Kidney epithelial cell (primary cell): ENCODE measurements around the gene PARG. TPM values are rescaled to one million over a fixed set of nuclear protein-coding genes. Genes with fewer than 3 reads are reported as not detected.
"Not testable (repeated sequence)": the region's sequence is repeated elsewhere in the genome, so short reads cannot be mapped to it uniquely, and the experiment has no call there.

Experiments
- DNase-seq: peaks from one replicate; pipeline ENCODE4 v3.0.0-alpha.2; 2010; ENCODE audit warnings: low read depth
- H3K27me3 ChIP-seq: 2 replicates; pipeline ENCODE4 v1.6.0; 2011; ENCODE audit warnings: low read length; ENCODE audit not compliant: control insufficient read depth, insufficient read depth
- H3K36me3 ChIP-seq: 2 replicates; pipeline ENCODE4 v1.5.1; 2011; ENCODE audit warnings: low read length; ENCODE audit not compliant: control insufficient read depth, insufficient read depth
- H3K4me3 ChIP-seq: 2 replicates; pipeline ENCODE4 v1.5.1; 2011; ENCODE audit warnings: low read depth, mild to moderate bottlenecking, control low read depth, low read length
- CTCF ChIP-seq: IDR thresholded peaks from 2 replicates; pipeline ENCODE4 v1.5.1; 2011; ENCODE audit warnings: mild to moderate bottlenecking, moderate library complexity, low read length, control low read depth, inconsistent platforms; ENCODE audit not compliant: insufficient read depth, poor library complexity, severe bottlenecking
- total RNA-seq: library from RNA; depleted of rRNA; stranded (reverse); fragments of >200 nt; gene quantifications from 2 replicates; pipeline ENCODE4 v1.2.3, GENCODE V29; 2015

PARG gene
- total RNA-seq, 1 donor from 2014 or later: 28.9 TPM

- Histone ChIP-seq H3K36me3 (no peaks in the 10 kb centered on the region), H3K27me3 (peaks cover 9% of the 10 kb centered on the region), H3K4me3 (no peak overlapping the region)
- DNase-seq: no peak
- TF ChIP-seq CTCF: no peak
Observed at GRCh38 chr10:49775014-49775413, 166.8 kb downstream of the PARG start.

GRCh38 chr10:49772944-49773343, 168.9 kb downstream of the PARG start:
- H3K4me3 ChIP-seq, DNase-seq, H3K36me3 ChIP-seq: not testable (repeated sequence)
- H3K27me3 ChIP-seq: peaks cover 26% of the 10 kb centered on the region

GRCh38 chr10:49771046-49771445, 170.8 kb downstream of the PARG start:
- peaks cover 29% of the 10 kb centered on the region for H3K27me3 ChIP-seq
- not testable (repeated sequence) for H3K36me3 ChIP-seq, H3K4me3 ChIP-seq, DNase-seq

- H3K4me3 ChIP-seq: no peak overlapping the region
- peaks cover 29% of the 10 kb centered on the region for H3K27me3 ChIP-seq
- no peak for TF ChIP-seq CTCF
- DNase-seq: no peak
- no peaks in the 10 kb centered on the region for H3K36me3 ChIP-seq
Observed at GRCh38 chr10:49769692-49770091, 172.1 kb downstream of the PARG start.

- peaks cover 29% of the 10 kb centered on the region for H3K27me3 ChIP-seq
- H3K36me3 ChIP-seq: no peaks in the 10 kb centered on the region
- no peak for TF ChIP-seq CTCF
- DNase-seq: no peak
- no peak overlapping the region for H3K4me3 ChIP-seq
Observed at GRCh38 chr10:49768731-49769130, 173.1 kb downstream of the PARG start.

- peaks cover 31% of the 10 kb centered on the region for H3K27me3 ChIP-seq
- TF ChIP-seq CTCF: no peak
- no peaks in the 10 kb centered on the region for H3K36me3 ChIP-seq
- no peak overlapping the region for H3K4me3 ChIP-seq
- no peak for DNase-seq
Observed at GRCh38 chr10:49768329-49768728, 173.5 kb downstream of the PARG start.

Other genes starting within 250 kb of the PARG start
- 1.7 and 2.2 TPM in 2 replicates for gene OGDHL, start 179.7 kb downstream of the PARG start, total RNA-seq
- 17.4 and 21.2 TPM in 2 replicates for gene TIMM23B, start within 50 bp of the PARG start, total RNA-seq
- gene AGAP6, start 46.4 kb upstream of the PARG start, total RNA-seq: 4.7 and 8.6 TPM in 2 replicates
- gene WASHC2A, start 125.9 kb upstream of the PARG start, total RNA-seq: 52.6 and 53.7 TPM in 2 replicates